NOMO-1 treated with dmso at 0.1 percent for 144 hours (cell line): ENCODE data around the gene ANO5.
A peak's percentile ranks its signal among the peaks of the same experiment; 100 is the strongest.

ENCODE experiments used
- DNase-seq: peaks from one replicate; lab custom pipeline; 2025; ENCODE audit not compliant: unreplicated experiment; lab: John Stamatoyannopoulos, UW

The ANO5 gene

GRCh38 chr11:22192642-22193347 is at the start of gene ANO5:
Gene ANO5, plus strand, starts transcription at chr11:22193085. Its CDS starts 408 bp downstream, at chr11:22193493.
- DNase-seq = no peak

GRCh38 chr11:22151649-22152197 is 41.2 kb upstream of the ANO5 start:
- no peak for DNase-seq

DNA sequence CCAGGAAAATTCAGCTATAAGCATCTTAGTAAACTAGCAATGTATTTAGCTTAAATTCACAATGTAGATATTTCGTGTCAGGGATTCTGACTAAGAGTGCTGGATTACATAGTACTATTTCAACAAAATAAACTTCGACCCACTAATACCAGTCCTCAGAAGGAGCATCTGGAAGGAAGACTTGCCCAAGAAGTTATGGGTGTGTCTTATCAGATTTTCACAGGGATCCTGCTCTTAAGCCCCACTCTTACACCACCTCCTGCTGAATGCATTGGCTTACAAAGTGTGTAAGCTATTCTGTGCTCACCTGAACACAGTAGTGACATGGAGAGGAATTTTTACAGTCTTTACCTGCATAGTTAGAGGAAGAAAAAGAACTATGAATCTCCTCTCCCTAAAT is 35.4 kb upstream of the ANO5 start:
- no peak for DNase-seq

- no peak for DNase-seq
Observed at GRCh38 chr11:22161489-22161888, 31.4 kb upstream of the ANO5 start.

- DNase-seq = peak; percentile 19
Observed at GRCh38 chr11:22162756-22163155, 30.1 kb upstream of the ANO5 start.

DNA sequence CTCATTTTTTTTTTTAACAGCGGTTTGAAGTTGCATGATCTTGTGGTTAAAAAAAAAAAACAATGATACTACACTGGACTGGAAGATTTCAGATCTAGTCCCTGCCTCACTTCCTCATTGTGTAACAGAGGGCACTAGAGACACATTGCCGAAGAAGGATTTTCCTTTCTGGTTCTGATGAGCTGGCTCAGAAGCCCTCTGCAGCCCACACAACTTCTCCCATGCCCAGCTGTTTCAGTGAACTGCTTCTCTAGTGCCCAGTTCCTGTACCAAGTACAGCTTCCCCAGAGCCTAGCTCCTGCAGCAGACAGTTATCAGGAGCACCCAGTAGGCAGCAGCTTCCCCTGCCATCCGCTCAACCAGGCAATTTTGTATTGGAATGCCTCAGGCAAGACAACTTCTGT is 29.5 kb upstream of the ANO5 start:
- peak; percentile 92 for DNase-seq

DNA sequence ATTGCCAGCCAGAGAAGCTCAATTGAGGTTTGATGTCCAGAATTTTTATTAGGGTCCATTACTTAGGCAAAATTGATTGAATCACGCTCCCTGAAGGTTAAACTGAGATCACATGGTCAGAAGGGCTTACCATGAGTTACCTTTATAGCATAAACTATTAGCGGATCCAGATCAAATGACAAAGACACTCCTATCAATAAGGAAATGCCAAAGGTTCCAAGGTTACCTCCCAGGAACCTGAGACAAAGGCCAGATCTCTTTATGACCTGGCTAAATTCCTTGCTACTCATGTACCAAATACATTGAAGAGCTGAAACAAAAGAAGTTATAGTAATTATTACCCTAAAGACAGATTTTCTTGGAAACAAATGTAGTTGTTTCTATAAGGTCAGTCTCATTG is 27.8 kb upstream of the ANO5 start:
- DNase-seq = no peak

DNA sequence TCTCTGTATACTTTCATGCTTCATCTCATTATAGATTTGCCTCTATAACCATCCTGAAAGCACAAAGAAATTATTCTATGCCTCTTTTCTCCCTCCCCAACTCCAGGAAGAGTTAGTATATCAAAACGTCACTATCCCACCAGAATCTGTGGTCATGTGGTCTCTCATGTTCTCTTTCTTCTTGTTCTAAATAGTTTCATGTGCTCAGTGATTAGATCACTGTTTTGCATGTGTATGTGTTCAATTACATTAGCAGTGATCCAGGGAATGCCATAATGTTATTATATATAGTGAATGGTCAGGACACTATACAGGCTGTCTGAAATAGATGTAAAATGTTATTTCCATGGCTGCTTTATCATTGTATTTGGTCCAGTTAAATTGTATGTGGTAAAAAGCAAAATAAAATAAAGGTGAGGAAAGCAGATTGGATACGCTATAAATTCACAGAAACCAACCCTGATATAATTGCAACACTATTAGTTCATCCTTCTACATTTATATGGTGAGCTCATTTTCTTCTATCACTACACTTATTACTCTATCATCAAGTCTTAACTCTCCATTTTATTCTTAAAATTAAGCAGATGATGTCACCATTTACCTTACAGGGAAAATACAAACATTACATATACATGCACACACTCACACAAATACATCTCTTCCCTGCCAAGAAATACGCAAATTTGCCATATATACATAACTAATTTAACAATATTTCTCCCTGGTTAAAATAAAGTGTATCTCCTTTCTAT is 26.9 kb upstream of the ANO5 start:
- DNase-seq = no peak

DNA sequence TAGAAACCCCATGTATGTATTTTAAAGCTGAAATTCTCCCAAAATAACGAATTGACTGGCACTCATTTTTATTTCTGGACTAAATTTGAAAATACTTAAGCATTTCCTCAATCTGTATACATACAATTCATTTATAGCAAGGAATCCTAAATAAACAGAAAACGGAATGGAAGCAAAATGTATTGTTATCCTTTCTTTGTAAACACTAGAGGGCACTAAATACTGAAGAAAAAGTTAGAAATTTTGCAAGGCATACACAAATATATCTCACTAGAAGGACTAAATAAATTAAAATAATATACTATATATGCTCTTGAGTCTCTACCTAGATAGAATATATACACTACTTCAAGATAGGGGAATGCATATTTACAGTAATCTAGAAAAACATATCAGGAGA is 23.1 kb upstream of the ANO5 start:
- no peak for DNase-seq

- no peak for DNase-seq
Observed at GRCh38 chr11:22173532-22173931, 19.4 kb upstream of the ANO5 start.

DNA sequence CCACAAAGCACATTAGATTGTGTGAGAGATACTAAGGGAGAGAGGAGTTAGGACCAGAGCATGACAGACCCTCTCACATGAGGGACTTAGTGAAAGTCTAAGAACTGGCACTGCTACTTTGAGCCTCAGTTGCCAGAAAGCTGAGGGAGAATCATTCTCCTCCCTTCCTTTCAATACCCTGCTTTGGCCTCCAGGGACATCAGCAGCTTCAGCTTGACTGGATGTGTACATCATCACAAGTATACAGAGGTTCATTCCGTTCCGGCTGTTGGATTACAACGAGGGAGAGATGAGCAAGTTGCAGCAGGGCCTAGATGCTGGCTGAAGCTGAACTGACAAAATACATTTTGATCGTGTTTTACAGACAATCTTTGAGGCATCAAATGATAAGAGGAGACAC is 15.7 kb upstream of the ANO5 start:
- no peak for DNase-seq

DNA sequence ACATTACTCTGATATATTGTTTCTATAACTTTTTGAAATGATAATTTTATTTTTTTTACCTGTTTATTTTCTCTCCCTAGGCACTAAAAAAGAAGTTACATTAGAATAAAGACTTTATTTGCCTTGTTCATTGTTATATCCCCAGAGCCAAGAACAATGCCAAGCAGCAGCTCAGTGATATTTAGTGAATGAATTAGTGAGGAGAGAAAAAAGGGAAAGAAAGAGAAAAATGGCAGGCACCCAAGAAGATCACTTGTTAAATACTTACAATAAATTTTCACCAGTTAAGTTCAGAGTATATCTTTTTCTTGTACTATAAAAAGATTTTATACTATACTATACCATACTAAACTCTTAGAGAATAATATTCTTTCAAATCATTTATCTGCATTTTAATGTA is 13.3 kb upstream of the ANO5 start:
- no peak for DNase-seq

DNA sequence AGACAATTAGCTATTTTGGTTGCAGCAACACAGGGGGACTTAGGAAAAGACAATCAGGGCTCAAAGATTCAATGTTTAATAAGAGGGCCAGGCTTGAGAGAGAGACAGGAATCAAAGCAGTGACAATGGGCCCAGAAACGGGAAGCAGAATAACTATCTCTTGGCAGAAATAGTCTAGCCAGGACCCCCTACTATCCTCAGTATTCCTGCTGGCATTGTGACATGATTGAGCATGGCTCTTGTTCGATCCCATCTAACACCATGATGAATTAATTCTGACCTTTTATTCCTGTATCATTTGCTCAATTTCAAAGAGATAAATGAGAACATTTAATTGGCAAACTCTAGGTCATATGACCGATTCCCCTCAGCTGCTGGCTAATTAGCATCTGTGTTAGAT is 12.8 kb upstream of the ANO5 start:
- no peak for DNase-seq

GRCh38 chr11:22189660-22190059 is 3.2 kb upstream of the ANO5 start:
- no peak for DNase-seq

DNA sequence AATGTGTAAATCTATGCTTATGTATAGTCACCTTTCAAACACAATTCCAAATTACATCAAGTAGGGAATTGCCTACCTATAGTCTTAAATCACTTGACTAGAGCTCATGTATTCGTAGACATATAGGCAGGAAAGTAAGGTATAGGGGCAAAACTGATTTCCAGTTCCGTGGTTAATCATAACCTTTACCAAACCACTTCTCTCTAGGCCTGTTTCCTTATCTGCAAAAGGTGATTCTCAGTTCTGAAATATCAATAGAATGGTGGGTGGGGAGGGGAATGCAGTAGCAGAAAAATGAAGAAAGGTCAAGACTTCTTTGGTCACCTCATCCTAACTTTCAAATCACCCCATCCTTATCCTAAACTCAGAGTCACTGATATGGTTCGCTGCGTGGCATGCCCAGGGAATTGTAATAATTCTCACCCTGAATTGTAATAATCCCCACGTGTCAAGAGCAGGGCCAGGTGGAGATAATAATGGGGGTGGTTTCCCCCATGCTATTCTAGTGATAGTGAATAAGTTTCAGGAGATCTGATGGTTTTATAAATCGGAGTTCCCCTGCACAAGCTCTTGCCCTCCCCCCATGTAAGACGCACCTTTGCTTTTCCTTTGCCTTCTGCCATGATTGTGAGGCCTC is 1.9 kb upstream of the ANO5 start:
- no peak for DNase-seq

DNA sequence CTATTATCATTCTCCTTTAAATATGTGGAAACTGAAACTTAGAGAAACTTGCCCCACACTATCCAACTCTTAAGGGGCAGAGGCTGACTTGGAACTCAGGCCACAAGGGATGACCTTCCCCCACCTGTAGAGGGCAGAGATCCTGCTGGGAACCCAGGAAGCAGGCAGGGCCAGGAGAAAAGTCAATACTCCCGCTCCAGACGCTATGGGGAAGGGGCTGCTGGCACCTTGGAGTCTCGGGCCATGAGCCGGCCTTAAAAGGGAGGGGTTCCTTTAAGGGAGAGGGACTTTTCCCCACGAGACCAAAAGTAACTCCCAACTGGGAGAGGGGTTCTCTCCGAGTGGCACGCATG is 620 bp upstream of the ANO5 start:
- no peak for DNase-seq

DNA sequence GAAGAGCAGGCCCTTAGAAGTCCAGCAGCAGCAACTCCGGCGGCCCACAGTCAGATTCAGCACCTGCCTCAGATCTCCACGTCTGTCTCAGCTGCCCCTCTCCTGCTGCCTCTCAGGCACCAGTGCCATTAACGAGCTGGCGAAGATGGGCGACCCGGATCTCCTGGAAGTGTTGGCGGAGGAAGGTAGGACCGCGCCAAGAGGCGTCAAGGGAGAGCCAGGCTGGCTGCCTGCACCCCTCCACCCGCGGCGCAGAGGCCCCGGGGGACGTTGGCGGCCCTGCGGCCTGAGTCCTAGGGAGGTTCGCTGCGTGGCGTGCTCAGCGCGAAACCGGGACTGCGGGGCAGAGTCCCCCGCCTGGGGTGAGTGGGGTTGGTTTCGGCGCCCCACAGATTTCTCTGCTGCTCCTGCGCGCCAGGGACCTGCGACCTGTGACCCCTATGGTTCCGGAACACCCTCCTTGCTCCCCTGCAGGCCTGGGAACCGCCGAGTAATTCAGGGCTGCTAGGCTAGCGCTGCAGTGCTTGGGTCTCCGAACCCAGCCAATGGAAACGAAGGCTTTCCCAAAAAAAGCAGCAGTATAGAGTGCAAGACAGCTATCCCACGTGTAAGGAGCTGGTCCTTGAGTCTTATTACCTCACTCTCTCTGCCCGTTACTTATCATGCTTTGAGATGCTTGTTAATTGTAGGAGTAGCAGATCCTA is 615 bp downstream of the ANO5 start:
- DNase-seq = no peak

GRCh38 chr11:22194306-22194705 is 1.4 kb downstream of the ANO5 start:
- DNase-seq = no peak

GRCh38 chr11:22194907-22195306 is 2.0 kb downstream of the ANO5 start:
- DNase-seq = no peak

DNA sequence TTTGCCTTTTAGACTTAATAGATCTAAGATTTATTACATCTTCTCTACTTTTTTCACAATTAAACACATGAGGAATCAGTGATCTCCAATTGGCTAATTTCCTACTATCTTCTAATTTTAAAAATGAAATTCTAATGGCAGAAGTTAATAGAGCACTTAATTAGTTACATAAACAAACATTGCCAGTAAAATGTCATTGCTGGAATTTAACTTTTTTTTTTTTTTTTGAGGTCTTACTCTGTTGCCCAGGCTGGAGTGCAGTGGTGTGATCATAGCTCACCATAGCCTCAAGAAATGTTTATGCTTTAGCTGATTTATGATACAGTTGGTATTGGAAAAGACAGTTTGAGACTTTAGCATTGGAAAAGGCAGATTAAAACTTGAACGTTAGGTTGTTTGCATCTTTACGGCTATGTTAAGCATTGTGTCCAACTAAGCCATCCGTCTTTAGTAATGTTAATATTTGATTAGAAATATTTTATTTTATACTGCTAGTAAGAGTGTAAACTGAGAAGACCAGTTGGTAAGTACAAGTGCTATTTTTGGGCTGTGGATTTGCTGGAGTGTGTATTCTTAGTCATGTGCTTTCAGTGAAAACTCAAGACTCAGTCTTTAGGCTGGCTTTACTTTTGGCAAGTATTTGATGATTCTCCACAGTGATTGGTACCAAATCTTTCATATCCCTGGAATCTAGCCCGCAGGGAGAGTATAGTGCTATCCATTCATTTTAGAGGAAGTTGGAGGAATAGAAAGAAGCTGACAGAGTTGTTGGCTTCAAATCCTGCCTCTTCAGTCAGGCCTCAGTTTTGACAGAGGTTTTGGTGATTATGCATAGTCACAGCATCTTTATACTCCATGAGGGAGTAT is 4.5 kb downstream of the ANO5 start:
- no peak for DNase-seq
